ENCODE measurements around the gene ANKRD33. TPM values are rescaled to one million over a fixed set of nuclear protein-coding genes. Genes with fewer than 3 reads are reported as not detected.

The ANKRD33 gene
- total RNA-seq, 1 experiment from 2014 or later, result not detected

DNA sequence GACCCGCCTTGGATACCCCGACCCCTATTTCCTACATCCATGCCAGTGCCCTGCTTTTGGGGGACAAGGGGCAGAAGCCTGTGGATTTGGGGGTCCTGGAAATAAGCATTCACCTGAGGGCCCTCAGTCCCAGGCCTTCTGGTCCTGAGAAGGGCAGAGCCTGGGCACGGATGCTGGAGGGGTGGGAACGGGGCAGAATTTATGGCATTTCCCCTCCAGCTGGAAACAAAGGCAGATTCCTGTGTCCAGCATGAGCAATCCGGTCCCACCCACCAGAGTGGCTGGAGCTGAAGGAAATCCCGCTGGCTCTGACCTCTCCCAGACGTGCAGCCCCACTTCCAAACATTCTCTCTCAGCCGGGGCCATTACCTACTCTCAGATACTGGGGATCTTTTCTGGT is 9.3 kb downstream of the ANKRD33 start:
- H3K9me3 Mint-ChIP-seq (ENCODE audit: low read depth, unreplicated experiment), result no peaks in the 10 kb centered on the region
- peaks cover 12% of the 10 kb centered on the region for H3K27me3 Mint-ChIP-seq (ENCODE audit: unreplicated experiment)
- TF ChIP-seq, protein P1, sequence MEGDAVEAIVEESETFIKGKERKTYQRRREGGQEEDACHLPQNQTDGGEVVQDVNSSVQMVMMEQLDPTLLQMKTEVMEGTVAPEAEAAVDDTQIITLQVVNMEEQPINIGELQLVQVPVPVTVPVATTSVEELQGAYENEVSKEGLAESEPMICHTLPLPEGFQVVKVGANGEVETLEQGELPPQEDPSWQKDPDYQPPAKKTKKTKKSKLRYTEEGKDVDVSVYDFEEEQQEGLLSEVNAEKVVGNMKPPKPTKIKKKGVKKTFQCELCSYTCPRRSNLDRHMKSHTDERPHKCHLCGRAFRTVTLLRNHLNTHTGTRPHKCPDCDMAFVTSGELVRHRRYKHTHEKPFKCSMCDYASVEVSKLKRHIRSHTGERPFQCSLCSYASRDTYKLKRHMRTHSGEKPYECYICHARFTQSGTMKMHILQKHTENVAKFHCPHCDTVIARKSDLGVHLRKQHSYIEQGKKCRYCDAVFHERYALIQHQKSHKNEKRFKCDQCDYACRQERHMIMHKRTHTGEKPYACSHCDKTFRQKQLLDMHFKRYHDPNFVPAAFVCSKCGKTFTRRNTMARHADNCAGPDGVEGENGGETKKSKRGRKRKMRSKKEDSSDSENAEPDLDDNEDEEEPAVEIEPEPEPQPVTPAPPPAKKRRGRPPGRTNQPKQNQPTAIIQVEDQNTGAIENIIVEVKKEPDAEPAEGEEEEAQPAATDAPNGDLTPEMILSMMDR (IDR thresholded peaks at IDR 0.05; ENCODE audit: unreplicated experiment), result no peak
- no peak overlapping the region for H3K4me3 Mint-ChIP-seq (ENCODE audit: low read depth, unreplicated experiment)
- CTCF ChIA-PET, result no interaction called here
- intact Hi-C loops (cut with micrococcal nuclease; ENCODE audit: unreplicated experiment), result no loop called here
- no peaks in the 10 kb centered on the region for H3K4me1 Mint-ChIP-seq (ENCODE audit: low read depth, unreplicated experiment)
- no TSS peak for BruUV-seq (replicated peaks)
- no peak for DNase-seq
- H3K36me3 Mint-ChIP-seq (ENCODE audit: insufficient read depth, unreplicated experiment), result no peaks in the 10 kb centered on the region
- H3K27ac Mint-ChIP-seq (ENCODE audit: unreplicated experiment), result no peak overlapping the region

DNA sequence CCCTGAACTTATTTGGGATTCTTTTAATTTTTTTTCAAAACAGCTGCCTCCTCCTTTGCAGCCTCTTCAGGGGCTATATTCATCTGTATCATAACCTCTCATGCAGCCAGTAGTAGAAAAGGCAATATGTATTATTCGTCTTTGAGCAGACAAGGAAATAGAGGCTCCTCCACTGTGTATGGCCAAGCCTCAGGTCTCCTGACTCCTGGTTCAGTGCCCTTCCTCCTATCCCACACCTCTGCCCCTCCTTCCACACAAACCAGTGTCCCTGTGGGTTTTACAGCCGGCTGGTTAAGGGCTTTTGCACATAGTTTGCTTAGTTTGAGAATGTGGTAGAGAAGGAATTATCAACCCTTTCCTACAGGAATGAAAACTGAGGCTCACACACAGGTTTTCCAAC is 10.6 kb downstream of the ANKRD33 start:
- TF ChIP-seq, protein P1 (IDR thresholded peaks at IDR 0.05; ENCODE audit: unreplicated experiment), result no peak
- Mint-ChIP-seq H3K9me3 (ENCODE audit: low read depth, unreplicated experiment) (no peaks in the 10 kb centered on the region), H3K4me3 (ENCODE audit: low read depth, unreplicated experiment) (no peak overlapping the region), H3K4me1 (ENCODE audit: low read depth, unreplicated experiment) (no peaks in the 10 kb centered on the region), H3K27ac (ENCODE audit: unreplicated experiment) (no peak overlapping the region), H3K27me3 (ENCODE audit: unreplicated experiment) (no peaks in the 10 kb centered on the region), H3K36me3 (ENCODE audit: insufficient read depth, unreplicated experiment) (no peaks in the 10 kb centered on the region)
- CTCF ChIA-PET, result no interaction called here
- no TSS peak for BruUV-seq (replicated peaks)
- intact Hi-C loops (cut with micrococcal nuclease; ENCODE audit: unreplicated experiment), result no loop called here
- DNase-seq, result no peak

DNA sequence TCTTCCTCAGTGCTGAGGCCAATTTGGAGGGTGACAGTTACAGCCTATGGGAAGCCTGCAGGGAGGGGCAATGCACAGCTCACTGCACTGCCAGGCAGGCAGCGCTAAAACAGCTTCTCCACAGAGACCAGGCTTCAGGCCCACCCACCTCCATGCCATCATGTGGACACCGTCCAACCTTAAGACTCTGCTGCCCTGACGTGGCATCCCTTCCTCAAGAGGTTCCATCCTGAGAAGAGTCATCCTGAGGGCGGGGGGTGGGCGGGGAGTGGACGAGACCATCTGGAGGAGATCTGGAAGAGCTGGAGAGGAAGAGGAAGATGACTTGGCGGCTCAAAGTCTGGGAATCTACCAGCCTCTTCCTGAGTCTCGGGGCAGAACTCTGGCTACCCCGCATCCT is 11.0 kb downstream of the ANKRD33 start:
- Mint-ChIP-seq H3K27ac (ENCODE audit: unreplicated experiment) (no peak overlapping the region), H3K4me3 (ENCODE audit: low read depth, unreplicated experiment) (no peak overlapping the region), H3K4me1 (ENCODE audit: low read depth, unreplicated experiment) (no peaks in the 10 kb centered on the region), H3K36me3 (ENCODE audit: insufficient read depth, unreplicated experiment) (no peaks in the 10 kb centered on the region), H3K9me3 (ENCODE audit: low read depth, unreplicated experiment) (no peaks in the 10 kb centered on the region), H3K27me3 (ENCODE audit: unreplicated experiment) (no peaks in the 10 kb centered on the region)
- TF ChIP-seq, protein P1 (IDR thresholded peaks at IDR 0.05; ENCODE audit: unreplicated experiment), result no peak
- CTCF ChIA-PET, result interaction anchor here (0.6 kb wide), 1 partner anchor 1006 kb away, joined by 3 read pairs; the partner anchor contains the start of gene KRT8
- no TSS peak for BruUV-seq (replicated peaks)
- intact Hi-C loops (cut with micrococcal nuclease; ENCODE audit: unreplicated experiment), result no loop called here
- no peak for DNase-seq

DNA sequence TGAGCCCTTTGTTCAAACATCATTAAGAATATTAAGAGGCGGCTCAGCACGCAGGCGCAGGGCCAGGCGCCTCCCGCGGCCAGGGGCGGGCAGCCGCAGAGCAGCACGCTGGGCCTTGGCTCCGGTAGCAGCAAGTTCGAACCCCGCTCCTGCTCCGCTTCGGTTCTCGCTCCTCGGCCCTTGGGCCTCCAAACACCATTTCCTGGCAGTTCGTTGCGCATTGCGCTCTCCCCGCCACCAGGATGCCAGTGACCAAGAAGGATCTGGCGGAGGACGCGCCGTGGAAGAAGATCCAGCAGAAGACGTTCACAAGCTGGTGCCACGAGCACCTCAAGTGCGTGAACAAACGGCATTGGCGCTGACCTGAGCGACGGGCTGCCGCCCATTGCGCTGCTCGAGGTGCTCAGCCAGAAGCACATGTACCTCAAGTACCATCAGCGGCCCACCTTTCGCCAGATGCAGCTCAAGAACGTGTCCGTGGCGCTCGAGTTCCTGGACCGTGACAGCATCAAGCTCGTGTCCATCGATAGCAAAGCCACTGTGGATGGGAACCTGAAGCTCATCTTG is 12.5 kb downstream of the ANKRD33 start:
- Mint-ChIP-seq H3K4me1 (ENCODE audit: low read depth, unreplicated experiment) (no peaks in the 10 kb centered on the region), H3K36me3 (ENCODE audit: insufficient read depth, unreplicated experiment) (no peaks in the 10 kb centered on the region), H3K27ac (ENCODE audit: unreplicated experiment) (no peak overlapping the region), H3K4me3 (ENCODE audit: low read depth, unreplicated experiment) (no peak overlapping the region), H3K27me3 (ENCODE audit: unreplicated experiment) (peaks cover 7% of the 10 kb centered on the region), H3K9me3 (ENCODE audit: low read depth, unreplicated experiment) (no peaks in the 10 kb centered on the region)
- intact Hi-C loops (cut with micrococcal nuclease; ENCODE audit: unreplicated experiment), result no loop called here
- no peak for DNase-seq
- no TSS peak for BruUV-seq (replicated peaks)
- CTCF ChIA-PET, result interaction anchor here (0.6 kb wide), 1 partner anchor 11 kb away, joined by 3 read pairs; no protein-coding TSS in a partner anchor
- TF ChIP-seq, protein P1 (IDR thresholded peaks at IDR 0.05; ENCODE audit: unreplicated experiment), result no peak
